GM18870 (cell line): Measurements from ENCODE around the gene SLC4A5.

Experiments
- ATAC-seq: cut with Tn5 transposase; IDR thresholded peaks from one replicate; pipeline ENCODE4 v1.9.1; 2021; ENCODE audit warnings: moderate library complexity; ENCODE audit not compliant: unreplicated experiment

The SLC4A5 gene, protein sequence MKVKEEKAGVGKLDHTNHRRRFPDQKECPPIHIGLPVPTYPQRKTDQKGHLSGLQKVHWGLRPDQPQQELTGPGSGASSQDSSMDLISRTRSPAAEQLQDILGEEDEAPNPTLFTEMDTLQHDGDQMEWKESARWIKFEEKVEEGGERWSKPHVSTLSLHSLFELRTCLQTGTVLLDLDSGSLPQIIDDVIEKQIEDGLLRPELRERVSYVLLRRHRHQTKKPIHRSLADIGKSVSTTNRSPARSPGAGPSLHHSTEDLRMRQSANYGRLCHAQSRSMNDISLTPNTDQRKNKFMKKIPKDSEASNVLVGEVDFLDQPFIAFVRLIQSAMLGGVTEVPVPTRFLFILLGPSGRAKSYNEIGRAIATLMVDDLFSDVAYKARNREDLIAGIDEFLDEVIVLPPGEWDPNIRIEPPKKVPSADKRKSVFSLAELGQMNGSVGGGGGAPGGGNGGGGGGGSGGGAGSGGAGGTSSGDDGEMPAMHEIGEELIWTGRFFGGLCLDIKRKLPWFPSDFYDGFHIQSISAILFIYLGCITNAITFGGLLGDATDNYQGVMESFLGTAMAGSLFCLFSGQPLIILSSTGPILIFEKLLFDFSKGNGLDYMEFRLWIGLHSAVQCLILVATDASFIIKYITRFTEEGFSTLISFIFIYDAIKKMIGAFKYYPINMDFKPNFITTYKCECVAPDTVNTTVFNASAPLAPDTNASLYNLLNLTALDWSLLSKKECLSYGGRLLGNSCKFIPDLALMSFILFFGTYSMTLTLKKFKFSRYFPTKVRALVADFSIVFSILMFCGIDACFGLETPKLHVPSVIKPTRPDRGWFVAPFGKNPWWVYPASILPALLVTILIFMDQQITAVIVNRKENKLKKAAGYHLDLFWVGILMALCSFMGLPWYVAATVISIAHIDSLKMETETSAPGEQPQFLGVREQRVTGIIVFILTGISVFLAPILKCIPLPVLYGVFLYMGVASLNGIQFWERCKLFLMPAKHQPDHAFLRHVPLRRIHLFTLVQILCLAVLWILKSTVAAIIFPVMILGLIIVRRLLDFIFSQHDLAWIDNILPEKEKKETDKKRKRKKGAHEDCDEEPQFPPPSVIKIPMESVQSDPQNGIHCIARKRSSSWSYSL

DNA sequence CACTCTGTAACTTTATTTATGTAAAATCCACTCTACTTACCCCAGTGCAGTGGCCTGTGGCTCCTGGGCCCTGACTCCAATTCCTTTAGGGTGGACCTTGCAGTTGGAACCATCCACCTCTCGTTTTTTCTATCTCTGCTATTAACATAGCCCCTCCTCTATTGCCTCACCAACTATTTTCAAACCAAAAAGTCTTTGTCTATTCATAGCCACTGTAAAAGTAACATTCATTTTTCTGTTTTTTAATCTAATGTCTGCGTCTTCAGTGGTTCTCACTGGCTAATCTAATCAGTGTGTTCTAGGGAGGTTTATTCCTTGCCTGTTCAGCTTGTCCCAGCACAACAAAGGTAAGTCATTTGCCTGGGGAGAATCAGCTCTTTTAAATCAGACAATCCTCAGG is at the start of gene SLC4A5:
Gene SLC4A5, minus strand, starts transcription at position 101 of the 400 bp plus-strand sequence. CDS start 28,393 bp downstream, outside the sequence.
- ATAC-seq = no peak

- ATAC-seq = no peak
These were observed 49.2 kb upstream of the SLC4A5 start for GRCh38 chr2:74392449-74392743.

DNA sequence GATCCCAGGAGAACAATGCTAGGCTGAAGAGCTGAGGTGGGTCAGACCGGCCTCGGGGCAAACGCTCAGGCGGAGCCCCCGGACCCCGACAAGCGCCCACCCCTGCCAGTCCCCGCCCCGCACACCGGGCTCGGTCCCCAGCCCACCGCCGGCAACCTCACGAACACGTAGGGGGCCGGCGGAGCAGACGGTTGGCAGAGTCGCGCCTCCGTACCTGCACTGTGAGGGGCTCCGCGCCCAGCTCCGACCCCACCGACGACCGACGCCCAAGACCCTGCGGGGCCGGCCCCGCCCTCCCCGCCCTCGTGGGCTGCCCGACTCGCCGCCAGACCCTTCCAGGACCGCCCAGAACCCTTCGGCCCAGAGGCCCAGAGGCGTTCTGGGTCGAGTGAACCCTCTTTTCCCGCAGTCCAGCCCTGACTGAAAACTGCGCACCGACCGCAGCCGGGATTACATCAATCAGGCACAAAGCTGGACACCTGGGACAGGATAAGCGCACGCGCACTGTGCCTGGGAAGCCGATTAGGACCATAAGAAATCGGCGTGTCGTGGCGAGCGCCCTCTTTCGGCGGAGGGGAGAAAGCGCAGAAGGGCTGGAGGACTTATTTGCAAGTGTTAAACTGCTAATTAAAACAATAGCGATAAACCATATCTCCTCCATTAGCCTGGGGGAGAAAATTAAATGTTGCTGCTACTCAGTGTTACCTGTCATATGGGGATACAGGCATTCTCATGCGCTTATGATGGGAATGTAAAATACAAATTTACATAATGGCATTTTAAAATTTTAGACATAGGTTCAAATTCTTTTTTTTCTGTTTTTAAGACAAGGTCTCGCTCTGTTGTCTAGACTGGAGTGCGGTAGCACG is 48.6 kb upstream of the SLC4A5 start:
- ATAC-seq = peak; percentile 57

GRCh38 chr2:74391209-74391579 is 48.0 kb upstream of the SLC4A5 start:
- ATAC-seq = peak; percentile 9

GRCh38 chr2:74390606-74391005 is 47.4 kb upstream of the SLC4A5 start:
- ATAC-seq = no peak

DNA sequence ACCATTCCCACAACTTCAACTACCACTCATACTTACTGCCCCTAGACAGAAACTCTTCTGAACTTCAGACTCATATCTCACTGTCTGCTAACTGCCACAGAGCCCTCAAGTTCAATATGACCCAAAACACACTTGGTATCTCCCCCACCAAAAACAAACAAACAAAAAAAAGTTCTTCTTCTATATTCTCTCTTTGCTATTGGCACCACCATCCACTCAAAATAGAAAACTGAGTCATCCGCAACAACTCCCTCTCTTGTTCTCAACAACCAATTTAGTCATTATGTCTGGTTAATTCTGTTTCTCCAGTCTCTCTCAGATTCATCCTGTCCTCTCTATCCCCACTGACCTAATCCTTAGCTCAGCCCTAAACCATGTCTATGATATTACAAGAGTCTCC is 44.1 kb upstream of the SLC4A5 start:
- ATAC-seq = no peak

DNA sequence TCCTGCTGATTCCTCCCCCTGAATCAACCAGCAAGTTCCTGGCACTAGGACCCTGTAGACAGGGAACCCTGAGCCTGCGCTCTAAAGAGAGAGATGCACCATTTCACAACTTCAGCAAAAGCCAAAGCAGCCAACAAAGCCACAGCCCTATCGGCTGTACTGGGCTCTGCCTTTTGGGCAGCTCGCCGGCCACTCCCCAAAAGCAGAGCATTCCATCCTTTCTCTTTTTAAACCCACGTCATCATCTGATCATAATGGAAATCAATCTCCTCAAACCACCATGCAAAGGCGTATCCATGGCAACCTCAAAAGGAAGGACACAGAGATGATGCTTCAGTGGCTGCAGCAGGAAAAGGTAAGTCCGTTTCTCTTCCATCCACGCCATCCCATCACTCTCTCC is 42.2 kb upstream of the SLC4A5 start:
- no peak for ATAC-seq

DNA sequence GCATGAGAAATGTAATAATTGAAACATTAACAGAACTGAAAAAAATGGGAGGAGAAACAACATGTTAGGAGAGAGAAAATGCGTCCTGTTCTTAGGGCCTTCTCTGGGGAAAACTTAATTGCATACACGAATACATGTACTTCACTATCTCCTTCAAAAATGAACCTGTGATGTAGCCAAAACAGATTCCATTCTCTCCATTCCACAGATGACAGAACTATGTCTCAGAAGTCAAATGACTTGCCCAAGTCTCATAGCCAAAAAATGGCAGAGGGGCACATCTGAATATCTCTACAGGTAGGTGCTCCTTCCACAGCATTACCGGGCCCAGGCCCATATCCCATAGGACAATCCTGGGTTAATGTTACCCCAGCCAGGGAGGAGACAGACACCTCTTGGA is 40.8 kb upstream of the SLC4A5 start:
- ATAC-seq = no peak

- ATAC-seq = no peak
These were observed 40.0 kb upstream of the SLC4A5 start for GRCh38 chr2:74383254-74383653.

- ATAC-seq = no peak
These were observed 38.5 kb upstream of the SLC4A5 start for GRCh38 chr2:74381751-74382150.

- peak; percentile 57 for ATAC-seq
These were observed 36.9 kb upstream of the SLC4A5 start, which contains the start of gene DCTN1 for GRCh38 chr2:74379851-74380789. Gene DCTN1 (minus strand): TSS chr2:74380311. CDS start chr2:74380037, 274 bp downstream.

- ATAC-seq = no peak
These were observed 34.8 kb upstream of the SLC4A5 start for GRCh38 chr2:74378007-74378406.

DNA sequence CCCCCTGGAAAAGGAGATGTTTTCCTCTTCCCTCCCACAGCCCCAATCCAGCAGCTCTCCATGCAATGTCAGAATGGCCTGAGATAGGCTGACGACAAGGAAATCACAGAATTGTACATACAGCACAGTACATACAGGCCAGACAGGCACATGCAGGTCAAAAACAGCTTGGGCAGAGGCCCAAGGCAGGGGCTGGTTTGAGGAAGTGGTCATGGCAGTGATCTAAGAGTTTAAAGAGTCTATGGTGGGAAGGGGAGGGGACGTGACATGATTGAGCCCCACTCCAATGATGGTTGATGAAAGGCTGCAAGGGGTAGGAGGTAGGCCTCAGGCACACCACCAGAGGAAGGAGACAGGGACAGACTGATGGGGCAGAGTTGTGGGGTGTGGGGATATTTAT is 32.6 kb upstream of the SLC4A5 start:
- ATAC-seq = no peak

- ATAC-seq = no peak
These were observed 31.4 kb upstream of the SLC4A5 start for GRCh38 chr2:74374509-74375205.

DNA sequence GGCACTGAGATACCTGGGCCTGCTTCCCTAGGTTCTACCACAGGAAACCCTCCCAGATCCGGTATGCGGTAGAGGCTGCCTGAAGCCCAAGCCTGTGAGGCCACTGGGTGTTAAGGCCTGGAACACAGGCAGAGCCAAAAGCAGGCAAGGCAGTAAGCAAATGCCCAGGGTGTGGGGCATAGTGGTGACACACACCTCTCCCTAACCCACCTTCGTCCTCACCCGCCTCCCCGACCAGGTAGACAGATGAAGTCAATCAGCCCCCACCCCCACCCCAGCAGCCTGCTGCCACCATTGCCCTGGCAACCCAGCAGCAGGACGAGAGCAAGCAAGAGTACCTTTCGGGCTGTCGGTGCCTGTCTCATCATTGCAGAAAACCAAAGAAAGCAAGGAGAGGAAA is 30.8 kb upstream of the SLC4A5 start:
- no peak for ATAC-seq

DNA sequence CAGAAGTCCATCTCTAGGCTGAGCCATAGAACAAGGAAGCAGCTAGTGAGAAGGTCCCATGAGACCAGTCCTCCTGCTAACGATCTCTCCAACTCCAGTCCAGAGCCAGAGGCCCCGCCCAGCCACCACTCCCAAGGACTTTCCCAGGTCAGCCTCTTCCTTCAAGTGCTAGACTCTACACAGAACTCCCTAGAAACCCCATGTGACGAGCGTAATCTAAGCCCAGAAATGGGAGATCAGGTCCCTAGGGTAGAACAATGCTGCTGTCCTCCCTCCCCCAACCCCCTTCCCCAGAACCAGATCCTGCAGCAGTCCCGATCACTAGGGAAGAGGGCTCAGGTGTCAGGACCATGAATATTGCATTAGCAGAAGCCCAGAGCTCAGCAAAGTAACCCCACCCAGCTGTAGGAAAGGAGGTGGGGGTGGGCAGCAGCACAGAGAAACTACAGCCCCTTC is 30.0 kb upstream of the SLC4A5 start:
- ATAC-seq = no peak

DNA sequence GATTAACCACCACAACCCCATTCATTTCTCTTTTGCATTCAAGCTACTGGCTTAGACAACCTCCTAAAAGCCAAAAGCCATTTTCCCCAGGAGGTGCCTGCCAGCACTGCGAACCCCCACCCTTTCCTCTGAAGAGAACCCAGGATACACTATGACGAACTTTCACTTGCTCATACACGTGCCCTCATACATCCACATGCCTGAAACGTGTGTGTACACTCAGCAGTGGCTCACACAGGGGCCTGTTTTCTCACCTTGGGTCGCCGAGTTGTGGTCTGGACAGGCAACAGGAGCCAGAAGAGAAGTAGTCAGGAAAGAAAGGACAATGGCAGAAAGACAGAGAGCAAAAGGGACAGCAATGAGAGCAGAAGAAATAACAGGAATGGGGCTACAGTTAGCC is 29.5 kb upstream of the SLC4A5 start:
- no peak for ATAC-seq

- no peak for ATAC-seq
These were observed 28.2 kb upstream of the SLC4A5 start for GRCh38 chr2:74371421-74371820.

- no peak for ATAC-seq
These were observed 26.8 kb upstream of the SLC4A5 start for GRCh38 chr2:74369976-74370375.
